PC-3 (cell line): ENCODE results near the gene CDH4.

Source experiments
- CTCF ChIP-seq: fragments of 300-600 bp; sonication (generic); conservative IDR thresholded peaks from 2 replicates; pipeline ENCODE4 v1.5.1; 2017; ENCODE audit warnings: antibody characterized with exemption, low read depth, mild to moderate bottlenecking, low read length
- EZH2 ChIP-seq: fragments of 300-600 bp; sonication (generic); IDR thresholded peaks from one replicate; pipeline ENCODE4 v1.6.1; 2017; ENCODE audit warnings: antibody characterized with exemption, mild to moderate bottlenecking, low read length; ENCODE audit not compliant: unreplicated experiment
- EZH2phosphoT487 ChIP-seq: fragments of 300-600 bp; sonication (generic); IDR thresholded peaks from 2 replicates; pipeline ENCODE4 v1.6.1; 2018; ENCODE audit warnings: mild to moderate bottlenecking, antibody characterized with exemption, low read length, borderline replicate concordance

- TF ChIP-seq CTCF = no peak
- no peak for TF ChIP-seq EZH2
- TF ChIP-seq EZH2phosphoT487 = no peak
Measured at GRCh38 chr20:61719691-61720347, 467.8 kb downstream of the CDH4 start.
